ENCODE data around the gene ZNF227.
"Not testable (repeated sequence)": the region's sequence is repeated elsewhere in the genome, so short reads cannot be mapped to it uniquely, and the experiment has no call there.

ZNF227 gene

GRCh38 chr19:44252332-44252731, 40.0 kb downstream of the ZNF227 start:
- not testable (repeated sequence) for DNase-seq (ENCODE audit: low spot score)

GRCh38 chr19:44253392-44253791, 41.1 kb downstream of the ZNF227 start:
- DNase-seq (ENCODE audit: low spot score), result not testable (repeated sequence)

- DNase-seq (ENCODE audit: low spot score), result no peak
Measured at GRCh38 chr19:44254496-44254895, 42.2 kb downstream of the ZNF227 start.

- no peak for DNase-seq (ENCODE audit: low spot score)
Measured at GRCh38 chr19:44255705-44256411, 43.5 kb downstream of the ZNF227 start.

- no peak for DNase-seq (ENCODE audit: low spot score)
Measured at GRCh38 chr19:44258136-44258535, 45.8 kb downstream of the ZNF227 start.

- no peak for DNase-seq (ENCODE audit: low spot score)
Measured at GRCh38 chr19:44258835-44259413, 46.6 kb downstream of the ZNF227 start.

GRCh38 chr19:44260343-44260681, 48.0 kb downstream of the ZNF227 start:
- DNase-seq (ENCODE audit: low spot score), result no peak

- DNase-seq (ENCODE audit: low spot score), result no peak
Measured at GRCh38 chr19:44260695-44261446, 48.5 kb downstream of the ZNF227 start.

- DNase-seq (ENCODE audit: low spot score), result no peak
Measured at GRCh38 chr19:44277331-44277730, 65.0 kb downstream of the ZNF227 start.

GRCh38 chr19:44278181-44278690, 65.9 kb downstream of the ZNF227 start:
- DNase-seq (ENCODE audit: low spot score), result no peak

- no peak for DNase-seq (ENCODE audit: low spot score)
Measured at GRCh38 chr19:44280916-44281315, 68.6 kb downstream of the ZNF227 start.

GRCh38 chr19:44282846-44283245, 70.5 kb downstream of the ZNF227 start:
- DNase-seq (ENCODE audit: low spot score), result no peak

- no peak for DNase-seq (ENCODE audit: low spot score)
Measured at GRCh38 chr19:44284968-44285367, 72.6 kb downstream of the ZNF227 start.
